ENCODE results near the gene CAPN10.
A peak's percentile ranks its signal among the peaks of the same experiment; 100 is the strongest.

The CAPN10 gene

GRCh38 chr2:240575101-240575965 is 11.2 kb upstream of the CAPN10 start:
- DNase-seq, result no peak

DNA sequence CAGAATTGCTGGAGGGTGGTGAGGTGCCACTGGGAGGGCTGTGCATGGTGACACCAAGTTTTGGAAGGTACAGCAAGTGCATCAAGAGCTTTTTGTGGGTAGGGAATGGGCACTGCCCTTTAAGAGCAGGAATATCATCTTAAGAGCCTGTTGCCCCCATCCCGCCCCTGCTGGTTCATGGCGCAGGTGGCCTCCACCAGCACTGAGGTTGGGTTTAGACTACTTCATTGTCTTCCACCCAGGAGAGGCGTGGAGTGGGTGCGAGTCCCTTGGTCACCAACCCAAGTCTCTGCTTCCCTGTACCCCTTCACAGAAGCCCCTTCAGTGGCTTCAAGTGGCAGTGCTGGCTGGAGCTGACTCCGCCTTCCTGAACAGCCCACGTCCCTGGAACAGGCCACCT is 10.5 kb upstream of the CAPN10 start:
- DNase-seq, result no peak

GRCh38 chr2:240576436-240577205 is 9.9 kb upstream of the CAPN10 start:
- no peak for DNase-seq

DNA sequence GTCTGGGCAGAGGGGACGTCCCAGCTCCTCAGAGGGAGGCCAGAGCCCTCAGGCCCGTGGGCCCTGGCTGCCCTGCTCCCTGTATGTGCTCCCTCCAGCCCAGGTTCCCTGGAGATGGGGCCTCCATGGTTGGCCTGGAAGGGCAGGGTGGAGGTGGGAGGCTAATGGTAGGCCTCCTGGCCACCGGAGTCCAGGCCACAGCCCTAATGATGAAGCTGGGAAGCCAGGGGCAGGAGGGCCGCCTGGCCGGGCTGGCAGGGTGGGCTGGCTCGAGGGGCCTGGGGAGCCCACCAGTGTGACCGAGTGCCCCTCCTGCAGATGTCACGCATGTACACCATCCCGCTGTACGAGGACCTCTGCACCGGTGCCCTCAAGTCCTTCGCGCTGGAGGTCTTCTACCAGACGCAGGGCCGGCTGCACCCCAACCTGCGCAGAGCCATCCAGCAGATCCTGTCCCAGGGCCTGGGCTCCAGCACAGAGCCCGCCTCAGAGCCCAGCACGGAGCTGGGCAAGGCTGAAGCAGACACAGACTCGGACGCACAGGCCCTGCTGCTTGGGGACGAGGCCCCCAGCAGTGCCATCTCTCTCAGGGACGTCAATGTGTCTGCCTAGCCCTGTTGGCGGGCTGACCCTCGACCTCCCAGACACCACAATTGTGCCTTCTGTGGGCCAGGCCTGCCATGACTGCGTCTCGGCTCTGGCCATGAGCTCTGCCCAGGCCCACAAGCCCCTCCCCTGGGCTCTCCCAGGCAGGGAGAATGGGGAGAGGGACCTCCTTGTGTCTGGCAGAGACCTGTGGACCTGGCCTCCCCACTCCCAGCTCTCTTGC is 9.0 kb upstream of the CAPN10 start:
- no peak for DNase-seq

DNA sequence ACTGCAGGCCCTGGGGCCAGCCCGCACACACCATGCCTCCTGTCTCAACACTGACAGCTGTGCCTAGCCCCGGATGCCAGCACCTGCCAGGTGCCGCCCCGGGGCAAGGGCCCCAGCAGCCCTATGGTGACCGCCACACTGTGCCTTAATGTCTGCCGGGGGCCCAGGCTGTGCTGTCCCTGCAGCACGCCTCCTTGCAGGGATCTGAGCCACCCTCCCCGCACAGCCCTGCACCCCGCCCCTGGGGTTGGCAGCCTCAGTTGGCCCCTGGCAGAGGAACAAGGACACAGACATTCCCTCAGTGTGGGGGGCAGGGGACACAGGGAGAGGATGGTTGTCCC is 8.5 kb upstream of the CAPN10 start:
- DNase-seq, result no peak

GRCh38 chr2:240578488-240578887 is 8.0 kb upstream of the CAPN10 start:
- DNase-seq, result no peak

DNA sequence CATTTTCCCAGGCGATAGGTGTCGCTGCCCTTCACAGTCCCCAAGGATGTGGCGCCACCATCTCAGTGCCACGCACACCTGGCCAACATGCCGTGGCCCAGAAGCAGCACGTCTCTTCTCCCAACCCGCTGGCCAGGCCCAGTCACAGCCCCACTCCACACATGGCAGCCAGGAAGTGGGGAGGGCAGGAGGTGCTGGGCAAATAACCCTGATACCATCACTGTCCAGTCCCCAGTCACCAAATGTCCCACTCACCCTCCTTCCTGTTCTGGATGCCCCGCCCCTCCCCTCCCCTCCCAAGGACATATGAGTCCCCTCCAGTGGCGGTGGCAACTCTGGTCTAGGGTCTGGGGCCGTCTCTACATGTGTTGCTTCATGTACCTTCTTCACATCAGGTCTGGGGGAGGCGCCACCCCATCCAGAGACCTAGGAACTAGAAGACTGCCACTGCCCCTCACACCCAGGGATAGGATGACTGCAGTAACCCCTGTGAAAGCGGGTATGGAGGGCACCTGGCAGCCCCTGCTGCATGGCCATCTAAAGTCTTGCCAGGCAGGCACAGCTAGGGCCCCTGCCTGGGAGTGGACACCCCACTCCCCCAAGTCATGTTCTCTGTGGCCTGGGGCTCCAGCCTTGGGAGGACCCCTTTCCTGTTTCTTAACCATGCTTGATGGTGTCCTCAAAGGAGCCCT is 7.3 kb upstream of the CAPN10 start:
- no peak for DNase-seq

- DNase-seq, result peak; percentile 86
These were observed 6.5 kb upstream of the CAPN10 start for GRCh38 chr2:240579771-240580614.

GRCh38 chr2:240581811-240582210 is 4.7 kb upstream of the CAPN10 start:
- DNase-seq, result no peak

DNA sequence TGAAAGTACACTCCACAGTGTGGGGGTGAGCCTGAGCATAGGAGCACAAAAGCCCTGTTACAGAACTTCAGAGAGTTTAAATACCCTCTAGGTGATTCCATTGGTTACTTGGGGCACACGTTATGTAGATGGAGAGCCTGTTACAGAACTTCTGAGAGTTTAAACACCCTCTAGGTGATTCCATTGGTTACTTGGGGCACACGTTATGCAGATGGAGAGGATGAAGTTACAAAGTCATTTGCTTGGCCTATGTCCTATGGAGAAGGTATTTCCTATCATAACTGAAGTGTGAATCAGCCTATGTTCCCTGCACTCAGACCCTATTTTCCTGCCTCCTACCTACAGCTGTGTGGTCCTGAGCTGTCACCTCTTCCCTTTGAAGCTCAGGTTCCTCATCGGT is 3.8 kb upstream of the CAPN10 start:
- DNase-seq, result no peak

DNA sequence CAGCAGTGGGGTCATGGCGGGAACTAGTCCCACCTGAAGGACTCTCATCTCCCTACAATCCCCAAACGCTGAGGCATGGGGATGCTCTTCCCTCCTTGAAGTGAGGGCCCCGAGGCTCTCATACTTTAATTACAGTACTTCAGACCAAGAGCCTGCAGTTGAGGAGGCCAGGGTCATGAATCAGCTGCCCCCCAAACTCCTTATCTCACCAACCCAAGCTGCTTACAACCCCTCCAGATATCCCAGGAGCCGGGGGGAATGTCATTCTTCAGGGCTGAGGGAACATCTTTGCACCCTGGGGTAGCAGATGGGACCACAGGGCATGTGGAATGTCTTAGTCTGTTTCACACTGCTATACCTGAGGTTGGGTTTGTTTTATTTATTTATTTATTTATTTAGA is 2.8 kb upstream of the CAPN10 start:
- no peak for DNase-seq

GRCh38 chr2:240584486-240585031 is 2.0 kb upstream of the CAPN10 start:
- peak; percentile 6 for DNase-seq

DNA sequence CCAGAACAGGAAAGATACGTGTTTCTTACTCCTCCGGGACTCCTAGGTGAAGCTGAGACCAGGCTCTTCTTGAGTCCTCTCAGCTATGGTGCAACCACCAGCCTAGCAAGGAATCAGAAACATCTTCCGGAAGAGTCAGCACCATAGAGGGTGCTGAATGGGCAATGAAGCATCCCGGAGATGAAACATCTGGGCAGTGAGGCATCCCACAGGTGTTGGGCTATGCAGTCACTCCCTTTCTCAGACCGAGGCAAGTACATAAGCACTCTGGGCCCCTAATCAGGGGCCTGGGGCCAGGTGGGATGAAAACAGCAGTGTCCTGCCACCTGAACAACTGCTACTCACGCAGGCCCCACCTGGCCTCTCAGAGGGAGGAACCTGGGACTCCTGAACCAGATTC is 1.4 kb upstream of the CAPN10 start:
- DNase-seq, result no peak

DNA sequence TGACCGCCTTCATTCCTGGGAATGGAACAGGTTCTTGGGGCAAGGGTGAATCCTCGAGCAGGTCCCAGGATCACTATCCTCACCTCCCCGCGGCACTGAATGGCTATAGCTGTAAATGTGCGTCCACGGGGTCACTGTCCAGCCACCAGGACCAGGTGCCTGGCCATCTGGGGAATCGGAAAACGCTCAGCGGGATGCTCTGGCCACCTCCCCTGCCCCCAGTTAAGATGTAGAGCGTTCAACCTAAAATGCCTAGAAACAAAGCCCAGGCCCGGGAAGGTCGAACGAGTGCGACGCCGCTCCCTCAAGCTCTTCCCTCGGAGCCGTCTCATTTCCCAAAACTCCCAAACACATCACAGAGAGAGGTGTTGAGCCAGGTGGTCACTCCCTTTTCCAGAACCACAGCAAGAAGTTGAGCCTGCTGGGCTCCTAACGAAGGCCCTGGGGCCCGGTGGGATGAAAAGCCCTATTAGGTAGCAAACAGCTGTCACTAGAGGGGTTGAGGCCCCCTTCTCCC is 795 bp upstream of the CAPN10 start:
- no peak for DNase-seq

GRCh38 chr2:240586919-240587800 is 626 bp downstream of the CAPN10 start:
- DNase-seq, result peak; percentile 56

DNA sequence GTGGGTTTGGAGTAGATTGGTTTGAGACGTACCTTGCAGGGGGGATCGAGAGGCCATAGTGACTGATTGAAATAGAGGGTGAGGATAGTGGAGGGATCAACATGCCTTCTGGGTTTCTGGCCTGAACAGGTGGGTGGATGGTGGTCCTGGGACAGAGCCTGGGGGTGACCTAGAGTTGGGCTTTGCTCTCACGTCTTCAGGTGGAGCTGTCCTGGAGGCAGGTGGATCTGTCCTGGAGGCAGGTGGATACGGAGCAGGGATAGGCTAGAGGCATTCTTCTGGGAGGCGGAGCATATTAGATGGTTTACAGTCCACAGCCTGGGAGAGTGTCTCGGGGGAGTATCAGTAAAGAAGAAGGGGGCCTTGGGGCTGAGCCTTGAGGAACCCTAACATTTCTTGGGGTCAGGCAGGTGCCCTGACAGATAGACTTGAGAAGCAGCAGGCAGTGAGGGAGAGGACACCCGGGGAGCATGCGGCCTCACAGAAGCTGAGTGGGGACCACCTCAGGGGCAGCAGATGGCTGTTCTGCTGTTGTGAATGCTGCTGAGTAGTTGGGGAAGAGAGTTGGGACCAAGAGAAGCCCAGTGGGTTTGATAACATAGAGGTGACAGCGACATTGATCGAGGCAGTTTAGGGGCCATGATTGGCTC is 1.6 kb downstream of the CAPN10 start:
- DNase-seq, result no peak

- no peak for DNase-seq
These were observed 2.1 kb downstream of the CAPN10 start for GRCh38 chr2:240588669-240589068.

DNA sequence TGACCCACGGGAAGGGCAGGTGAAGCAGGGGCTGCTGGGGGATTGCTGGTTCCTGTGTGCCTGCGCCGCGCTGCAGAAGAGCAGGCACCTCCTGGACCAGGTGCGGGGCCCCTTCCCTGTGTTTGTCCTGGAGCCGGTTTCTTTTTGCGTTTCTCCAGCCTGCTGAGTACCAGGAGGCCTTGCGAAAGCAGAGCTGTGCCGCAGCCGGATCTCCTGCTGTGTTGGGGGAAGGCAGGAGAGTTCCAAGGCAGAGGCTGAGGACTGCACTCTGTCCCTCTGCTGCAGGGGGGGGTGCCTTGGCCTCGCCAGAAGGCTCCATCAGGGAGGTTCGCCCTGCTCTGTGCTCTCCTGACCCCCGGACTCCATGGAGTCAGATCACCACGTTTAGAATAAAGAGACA is 2.8 kb downstream of the CAPN10 start:
- DNase-seq, result no peak

GRCh38 chr2:240589850-240590525 is 3.5 kb downstream of the CAPN10 start:
- DNase-seq, result no peak
